Fibroblast of mammary gland (primary cell): ENCODE results near the gene SYNE2.

Experiments
- DNase-seq: peaks from one replicate; pipeline ENCODE4 v3.0.0-alpha.2; 2010; ENCODE audit warnings: low read depth
- H3K4me3 ChIP-seq: 2 replicates; pipeline ENCODE4 v1.5.1; 2011; ENCODE audit warnings: low read depth, mild to moderate bottlenecking, low read length, moderate library complexity; ENCODE audit not compliant: control insufficient read depth
- CTCF ChIP-seq: conservative IDR thresholded peaks from 2 replicates; pipeline ENCODE4 v1.5.1; 2011; ENCODE audit warnings: low read depth, low read length, inconsistent platforms; ENCODE audit not compliant: control insufficient read depth, insufficient read depth

Gene SYNE2

GRCh38 chr14:63952053-63952932 lies 99.5 kb downstream of the SYNE2 start:
- no peak for TF ChIP-seq CTCF
- H3K4me3 ChIP-seq, result no peak overlapping the region
- DNase-seq, result no peak

GRCh38 chr14:63952933-63953437 lies 100.2 kb downstream of the SYNE2 start:
- DNase-seq, result peak; percentile 5
- H3K4me3 ChIP-seq, result no peak overlapping the region
- TF ChIP-seq CTCF, result no peak

- peak; percentile 50 for DNase-seq
- TF ChIP-seq CTCF, result no peak
- H3K4me3 ChIP-seq, result no peak overlapping the region
Measured at GRCh38 chr14:63956326-63956725, 103.5 kb downstream of the SYNE2 start.

GRCh38 chr14:63960926-63961567 lies 108.2 kb downstream of the SYNE2 start:
- DNase-seq, result no peak
- TF ChIP-seq CTCF, result no peak
- no peak overlapping the region for H3K4me3 ChIP-seq

GRCh38 chr14:63962906-63963305 lies 110.1 kb downstream of the SYNE2 start:
- no peak for TF ChIP-seq CTCF
- no peak for DNase-seq
- no peak overlapping the region for H3K4me3 ChIP-seq

- TF ChIP-seq CTCF, result no peak
- no peak overlapping the region for H3K4me3 ChIP-seq
Measured at GRCh38 chr14:63963439-63963838, 110.6 kb downstream of the SYNE2 start.

More at GRCh38 chr14:63963439-63963838, 110.6 kb downstream of the SYNE2 start:
- no peak for DNase-seq
